GM12878 (cell line): Measurements from ENCODE around the gene GRIK2.

Experiments
- BRCA1 ChIP-seq: IDR thresholded peaks from 2 replicates; pipeline ENCODE4 v1.6.1; 2011; ENCODE audit warnings: low read depth, low read length, improper control_type of control experiment
- EED ChIP-seq: sonication (generic); IDR thresholded peaks from 2 replicates; pipeline ENCODE4 v1.6.1; 2016; ENCODE audit warnings: antibody characterized with exemption, low read depth
- EZH2 ChIP-seq: IDR thresholded peaks from 2 replicates; pipeline ENCODE4 v1.6.1; 2012; ENCODE audit warnings: low read depth, mild to moderate bottlenecking, control low read depth, inconsistent platforms, low read length, borderline replicate concordance; ENCODE audit not compliant: control insufficient read depth
- MYC ChIP-seq: IDR thresholded peaks from 2 replicates; pipeline ENCODE4 v1.6.1; 2011; ENCODE audit warnings: mild to moderate bottlenecking, low read length, moderate library complexity, inconsistent platforms; ENCODE audit not compliant: insufficient read depth, insufficient replicate concordance, insufficient read length, severe bottlenecking
- POLR2A ChIP-seq: IDR thresholded peaks from 2 replicates; pipeline ENCODE4 v1.6.1; 2011; ENCODE audit warnings: low read depth, mild to moderate bottlenecking, low read length
- RAD21 ChIP-seq: IDR thresholded peaks from 2 replicates; pipeline ENCODE4 v1.6.1; 2011; ENCODE audit warnings: mild to moderate bottlenecking, low read depth, low read length, moderate library complexity; ENCODE audit not compliant: insufficient read depth
- SP1 ChIP-seq: IDR thresholded peaks from one replicate; pipeline ENCODE4 v1.6.1; 2011; ENCODE audit warnings: low read depth, low read length
- ZSCAN29 ChIP-seq: fragments of 450-650 bp; IDR thresholded peaks from 2 replicates; pipeline ENCODE4 v1.6.1; 2017; ENCODE audit warnings: mild to moderate bottlenecking, moderate library complexity
- TF ChIP-seq, protein P1 (sequence below), 3 experiments: IDR thresholded peaks in 2 of 3; conservative IDR thresholded peaks in 1 of 3; 2 replicates each; pipeline ENCODE4 v1.5.1; 2011; ENCODE audit warnings: low read depth in 3 of 3, low read length in 3 of 3, mild to moderate bottlenecking in 3 of 3, control low read depth in 2 of 3, moderate library complexity in 2 of 3, inconsistent platforms in 1 of 3, mixed read lengths in 1 of 3; ENCODE audit not compliant: control insufficient read depth in 2 of 3, insufficient read depth in 1 of 3; ENCODE audit errors: extremely low read depth in 1 of 3
- TF ChIP-seq, protein P2 (sequence below): IDR thresholded peaks from 2 replicates; pipeline ENCODE4 v1.6.1; 2011; ENCODE audit warnings: low read depth, low read length, improper control_type of control experiment, borderline replicate concordance
- TF ChIP-seq, protein P3 (sequence below): fragments of 450-650 bp; conservative IDR thresholded peaks from 2 replicates; pipeline ENCODE4 v1.6.1; 2017; ENCODE audit warnings: mild to moderate bottlenecking, moderate library complexity

DNA sequence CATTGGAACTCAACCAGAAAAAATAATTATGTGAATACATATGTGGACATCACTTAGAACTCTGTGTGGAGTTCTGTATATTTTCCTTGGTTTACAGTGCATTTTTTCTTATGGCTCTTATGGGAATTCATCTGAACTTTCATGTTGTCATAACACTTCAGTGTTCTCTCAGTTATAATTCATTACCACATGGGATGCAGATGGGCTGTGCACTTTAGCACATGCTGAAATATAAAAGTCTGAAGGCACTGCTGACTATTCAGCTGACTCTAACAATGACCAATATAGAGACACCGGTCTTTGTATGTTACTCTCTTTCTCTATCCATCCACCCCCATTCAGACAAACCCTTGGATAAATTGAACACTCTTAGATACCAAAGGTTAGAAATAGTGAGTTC is 29.3 kb downstream of the GRIK2 start:
- TF ChIP-seq, protein P1, sequence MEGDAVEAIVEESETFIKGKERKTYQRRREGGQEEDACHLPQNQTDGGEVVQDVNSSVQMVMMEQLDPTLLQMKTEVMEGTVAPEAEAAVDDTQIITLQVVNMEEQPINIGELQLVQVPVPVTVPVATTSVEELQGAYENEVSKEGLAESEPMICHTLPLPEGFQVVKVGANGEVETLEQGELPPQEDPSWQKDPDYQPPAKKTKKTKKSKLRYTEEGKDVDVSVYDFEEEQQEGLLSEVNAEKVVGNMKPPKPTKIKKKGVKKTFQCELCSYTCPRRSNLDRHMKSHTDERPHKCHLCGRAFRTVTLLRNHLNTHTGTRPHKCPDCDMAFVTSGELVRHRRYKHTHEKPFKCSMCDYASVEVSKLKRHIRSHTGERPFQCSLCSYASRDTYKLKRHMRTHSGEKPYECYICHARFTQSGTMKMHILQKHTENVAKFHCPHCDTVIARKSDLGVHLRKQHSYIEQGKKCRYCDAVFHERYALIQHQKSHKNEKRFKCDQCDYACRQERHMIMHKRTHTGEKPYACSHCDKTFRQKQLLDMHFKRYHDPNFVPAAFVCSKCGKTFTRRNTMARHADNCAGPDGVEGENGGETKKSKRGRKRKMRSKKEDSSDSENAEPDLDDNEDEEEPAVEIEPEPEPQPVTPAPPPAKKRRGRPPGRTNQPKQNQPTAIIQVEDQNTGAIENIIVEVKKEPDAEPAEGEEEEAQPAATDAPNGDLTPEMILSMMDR (IDR thresholded peaks at IDR 0.05 in 2 of 3, conservative IDR thresholded peaks at IDR 0.05 in 1 of 3; ENCODE audit: control insufficient read depth in 2 of 3, extremely low read depth in 1 of 3, insufficient read depth in 1 of 3, low read depth in 3 of 3, low read length in 3 of 3), result no peak
- no peak for TF ChIP-seq SP1
- no peak for TF ChIP-seq EED
- TF ChIP-seq, protein P2, sequence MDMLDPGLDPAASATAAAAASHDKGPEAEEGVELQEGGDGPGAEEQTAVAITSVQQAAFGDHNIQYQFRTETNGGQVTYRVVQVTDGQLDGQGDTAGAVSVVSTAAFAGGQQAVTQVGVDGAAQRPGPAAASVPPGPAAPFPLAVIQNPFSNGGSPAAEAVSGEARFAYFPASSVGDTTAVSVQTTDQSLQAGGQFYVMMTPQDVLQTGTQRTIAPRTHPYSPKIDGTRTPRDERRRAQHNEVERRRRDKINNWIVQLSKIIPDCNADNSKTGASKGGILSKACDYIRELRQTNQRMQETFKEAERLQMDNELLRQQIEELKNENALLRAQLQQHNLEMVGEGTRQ, result no peak
- no peak for TF ChIP-seq POLR2A
- TF ChIP-seq BRCA1, result no peak
- no peak for TF ChIP-seq RAD21
- no peak for TF ChIP-seq ZSCAN29
- TF ChIP-seq, protein P3, sequence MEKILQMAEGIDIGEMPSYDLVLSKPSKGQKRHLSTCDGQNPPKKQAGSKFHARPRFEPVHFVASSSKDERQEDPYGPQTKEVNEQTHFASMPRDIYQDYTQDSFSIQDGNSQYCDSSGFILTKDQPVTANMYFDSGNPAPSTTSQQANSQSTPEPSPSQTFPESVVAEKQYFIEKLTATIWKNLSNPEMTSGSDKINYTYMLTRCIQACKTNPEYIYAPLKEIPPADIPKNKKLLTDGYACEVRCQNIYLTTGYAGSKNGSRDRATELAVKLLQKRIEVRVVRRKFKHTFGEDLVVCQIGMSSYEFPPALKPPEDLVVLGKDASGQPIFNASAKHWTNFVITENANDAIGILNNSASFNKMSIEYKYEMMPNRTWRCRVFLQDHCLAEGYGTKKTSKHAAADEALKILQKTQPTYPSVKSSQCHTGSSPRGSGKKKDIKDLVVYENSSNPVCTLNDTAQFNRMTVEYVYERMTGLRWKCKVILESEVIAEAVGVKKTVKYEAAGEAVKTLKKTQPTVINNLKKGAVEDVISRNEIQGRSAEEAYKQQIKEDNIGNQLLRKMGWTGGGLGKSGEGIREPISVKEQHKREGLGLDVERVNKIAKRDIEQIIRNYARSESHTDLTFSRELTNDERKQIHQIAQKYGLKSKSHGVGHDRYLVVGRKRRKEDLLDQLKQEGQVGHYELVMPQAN, result no peak
- no peak for TF ChIP-seq MYC
- TF ChIP-seq EZH2, result no peak
